Adrenal gland (tissue), 12 donors: ENCODE data around the gene IGFBP5. TPM values are rescaled to one million over a fixed set of nuclear protein-coding genes. Genes with fewer than 3 reads are reported as not detected.

ENCODE experiments used
- DNase-seq, 7 donors: peaks; one replicate each; pipeline ENCODE4 v3.0.0-alpha.2; 2019 to 2020
- H3K27ac ChIP-seq, 5 donors: fragments of 200-600 bp; sonication (generic) in 4 of 5; 1 replicate in 3 of 5; 2 replicates in 2 of 5; pipeline versions ENCODE4 v1.5.1 to v1.8.0; 2016 to 2020; ENCODE audit warnings: mild to moderate bottlenecking in 1 of 5
- H3K27me3 ChIP-seq: fragments of 200-600 bp; 2 replicates; pipeline ENCODE4 v1.8.0; 2021
- H3K36me3 ChIP-seq, 2 donors: fragments of 200-600 bp; replicated peaks in 1 of 2; 1 replicate in 1 of 2; 2 replicates in 1 of 2; pipeline versions ENCODE4 v1.5.1 to v1.8.0; 2018 to 2022
- H3K4me1 ChIP-seq, 2 donors: fragments of 200-600 bp; replicated peaks in 1 of 2; 1 replicate in 1 of 2; 2 replicates in 1 of 2; pipeline versions ENCODE4 v1.5.1 to v1.8.0; 2018 to 2021
- H3K4me3 ChIP-seq, 4 donors: fragments of 200-600 bp; sonication (generic) in 3 of 4; one replicate each; pipeline ENCODE4 v1.5.1; 2016 to 2018
- H3K9me3 ChIP-seq, 3 donors: fragments of 200-600 bp; sonication (generic) in 1 of 3; replicated peaks in 1 of 3; 1 replicate in 2 of 3; 2 replicates in 1 of 3; pipeline versions ENCODE4 v1.5.1 to v1.8.0; 2016 to 2021
- CTCF ChIP-seq, 6 experiments: fragments of 450-650 bp in 4 of 6; fragments of 200-600 bp in 2 of 6; sonication (generic) in 1 of 6; IDR thresholded peaks; 1 replicate in 5 of 6; 2 replicates in 1 of 6; pipeline versions ENCODE4 v1.5.1 to v1.8.0; 2016 to 2021; ENCODE audit warnings: antibody characterized with exemption in 6 of 6, mild to moderate bottlenecking in 2 of 6, moderate library complexity in 1 of 6
- POLR2A ChIP-seq, 2 donors: fragments of 450-650 bp; IDR thresholded peaks; one replicate each; pipeline ENCODE4 v1.6.1; 2017; ENCODE audit warnings: antibody characterized with exemption in 2 of 2, mild to moderate bottlenecking in 2 of 2, moderate library complexity in 1 of 2
- WGBS, 4 donors: extraction: QIAGEN DNeasy Blood & Tissue Kit in 2 of 4; methylation state at CpG; one replicate each; pipeline versions ENCODE4 v1.1.5 to v1.1.7; 2013 to 2017; 5-methylcytosine and 5-hydroxymethylcytosine counted together
- intact Hi-C, 2 donors: fragments of 100-400 bp; cut with DNase I; formaldehyde crosslinking; loops; one replicate each; pipeline versions ENCODE4 v1.14.1 to v1.15.0; 2022 to 2023
- polyA plus RNA-seq, 3 donors: library from polyadenylated mRNA; stranded (reverse); fragments of 200-250 nt in 2 of 3; fragments of 350-450 nt in 1 of 3; fragmentation: Illumina TruSeq in 1 of 3; extraction: RNeasy Lipid Tissue Mini Kit (QIAGEN cat#74804) in 1 of 3; gene quantifications; one replicate each; pipeline ENCODE4 v1.2.3, GENCODE V29; 2013 to 2014
- total RNA-seq, 9 donors: library from RNA; depleted of rRNA in 4 of 9; stranded (reverse); fragments of >200 nt in 4 of 9; fragments of 120-200 nt in 1 of 9; fragmentation: NEBNext Ultra II Directional in 1 of 9; extraction: Animal tissue kit (Norgen Biotek cat#: 25700) in 1 of 9; gene quantifications; one replicate each; pipeline versions ENCODE4 v1.1.0 to v1.2.4, GENCODE V29; 2013 to 2023
- donor health status: healthy with polysubstance abuse.
- donor health status: Bipolar disorder and iron deficiency.
- donor health status: DM: yes; HTN: yes; CAD: no.
- donor health status: DM: no; HTN: no; CAD: no.
- donor health status: DM: no; HTN: no; CAD: no.
- donor health status: DM: yes; HTN: yes; CAD: no.

The IGFBP5 gene
- total and polyA plus RNA-seq, 12 donors = 92.5 to 2,550 (median 609) TPM

DNA sequence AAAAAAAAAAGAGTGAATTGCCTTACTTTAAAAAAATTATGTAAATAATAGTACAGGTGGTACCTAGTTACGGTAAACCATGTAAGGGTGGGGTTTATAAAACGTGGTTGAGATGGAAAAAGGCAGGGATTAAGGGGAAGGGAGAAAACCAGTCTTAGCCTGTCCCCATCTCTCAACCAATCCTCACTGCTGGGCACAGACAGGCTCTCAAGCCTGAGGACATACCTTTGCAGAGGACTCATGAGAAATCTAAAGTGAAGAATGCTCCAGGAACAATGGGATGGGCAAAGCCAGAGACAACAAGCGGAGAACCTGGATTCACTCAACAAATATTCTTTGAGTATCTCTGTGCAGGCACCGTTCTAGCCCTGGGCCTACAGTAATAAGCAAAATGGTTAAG is 65.6 kb downstream of the IGFBP5 start:
- TF ChIP-seq POLR2A (IDR thresholded peaks at IDR 0.05) = no peak
- TF ChIP-seq CTCF (IDR thresholded peaks at IDR 0.05) = no peak
- Histone ChIP-seq H3K9me3 (no peaks in the 10 kb centered on the region), H3K27me3 (no peaks in the 10 kb centered on the region), H3K4me3 (no peak overlapping the region), H3K27ac (no peak overlapping the region), H3K4me1 (peaks cover 6 to 10% of the 10 kb centered on the region in 2 donors), H3K36me3 (no peaks in the 10 kb centered on the region)
- no peak for DNase-seq
- intact Hi-C loops = no loop called here
- WGBS, 4 donors = 82 to 93% (median 86%) methylated on average over 4 of the region's 4 CpGs

DNA sequence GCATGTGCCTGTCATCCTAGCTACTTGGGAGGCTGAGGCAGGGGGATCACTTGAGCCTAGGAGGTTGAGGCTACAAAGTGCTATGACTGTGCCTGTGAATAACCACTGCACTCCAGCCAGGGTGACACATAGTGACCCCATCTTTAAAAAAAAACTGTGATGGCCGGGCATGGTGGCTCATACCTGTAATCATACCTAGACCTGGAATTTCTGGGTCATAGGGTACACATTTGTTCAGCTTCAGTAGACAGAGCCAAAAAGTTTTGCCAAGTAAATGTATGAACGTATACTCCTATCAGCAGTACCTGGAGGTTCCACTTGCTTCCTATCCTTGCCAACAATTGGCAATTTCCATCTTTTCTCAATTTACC is 68.5 kb downstream of the IGFBP5 start:
- 53 to 78% (median 73%) methylated on average over 2 of the region's 2 CpGs for WGBS, 4 donors
- intact Hi-C loops = no loop called here
- Histone ChIP-seq H3K36me3 (no peaks in the 10 kb centered on the region), H3K9me3 (no peaks in the 10 kb centered on the region), H3K27ac (no peak overlapping the region), H3K27me3 (no peaks in the 10 kb centered on the region), H3K4me3 (no peak overlapping the region), H3K4me1 (no peaks in the 10 kb centered on the region)
- no peak for TF ChIP-seq POLR2A (IDR thresholded peaks at IDR 0.05)
- TF ChIP-seq CTCF (IDR thresholded peaks at IDR 0.05) = no peak
- no peak for DNase-seq

- no peaks in the 10 kb centered on the region for H3K36me3 ChIP-seq
- no peaks in the 10 kb centered on the region for H3K9me3 ChIP-seq
- intact Hi-C loops = no loop called here
- WGBS, 4 donors = 82 to 90% (median 83%) methylated on average over 7 of the region's 7 CpGs
- H3K4me1 ChIP-seq = no peaks in the 10 kb centered on the region
- TF ChIP-seq CTCF (IDR thresholded peaks at IDR 0.05) (no peak), POLR2A (IDR thresholded peaks at IDR 0.05) (no peak)
- no peaks in the 10 kb centered on the region for H3K27me3 ChIP-seq
- no peak overlapping the region for H3K4me3 ChIP-seq
- H3K27ac ChIP-seq = no peak overlapping the region
- DNase-seq = no peak
Observed at GRCh38 chr2:216626168-216626874, 69.0 kb downstream of the IGFBP5 start.

GRCh38 chr2:216624251-216624650 is 71.1 kb downstream of the IGFBP5 start:
- no peak for TF ChIP-seq POLR2A (IDR thresholded peaks at IDR 0.05)
- TF ChIP-seq CTCF (IDR thresholded peaks at IDR 0.05) = no peak
- no peak overlapping the region for H3K27ac ChIP-seq
- intact Hi-C loops = no loop called here
- no peaks in the 10 kb centered on the region for H3K36me3 ChIP-seq
- 92 to 100% (median 95%) methylated on average over 2 of the region's 2 CpGs for WGBS, 4 donors
- no peaks in the 10 kb centered on the region for H3K9me3 ChIP-seq
- DNase-seq = no peak
- H3K4me1 ChIP-seq = no peaks in the 10 kb centered on the region
- H3K4me3 ChIP-seq = no peak overlapping the region
- no peaks in the 10 kb centered on the region for H3K27me3 ChIP-seq
